PFSK-1 (cell line): ENCODE results near the gene SORBS2.

Experiments used
- SIN3A ChIP-seq: IDR thresholded peaks from 2 replicates; pipeline ENCODE4 v1.6.1; 2012; ENCODE audit warnings: mild to moderate bottlenecking, low read length, moderate library complexity, borderline replicate concordance; ENCODE audit not compliant: insufficient read depth
- TAF1 ChIP-seq: IDR thresholded peaks from 2 replicates; pipeline ENCODE4 v1.6.1; 2012; ENCODE audit warnings: low read length, control low read depth, borderline replicate concordance; ENCODE audit not compliant: insufficient read depth

GRCh38 chr4:185536411-185536709 lies 275.6 kb downstream of the SORBS2 start:
- TF ChIP-seq SIN3A (no peak), TAF1 (no peak)
